NCI-H2227 treated with DMSO at 0.1 percent for 48 hours (cell line): ENCODE results near the gene KIF16B.
"Not testable (repeated sequence)": the region's sequence is repeated elsewhere in the genome, so short reads cannot be mapped to it uniquely, and the experiment has no call there.

Experiments
- DNase-seq: peaks from one replicate; lab custom pipeline; 2025; lab: John Stamatoyannopoulos, UW

The KIF16B gene

DNA sequence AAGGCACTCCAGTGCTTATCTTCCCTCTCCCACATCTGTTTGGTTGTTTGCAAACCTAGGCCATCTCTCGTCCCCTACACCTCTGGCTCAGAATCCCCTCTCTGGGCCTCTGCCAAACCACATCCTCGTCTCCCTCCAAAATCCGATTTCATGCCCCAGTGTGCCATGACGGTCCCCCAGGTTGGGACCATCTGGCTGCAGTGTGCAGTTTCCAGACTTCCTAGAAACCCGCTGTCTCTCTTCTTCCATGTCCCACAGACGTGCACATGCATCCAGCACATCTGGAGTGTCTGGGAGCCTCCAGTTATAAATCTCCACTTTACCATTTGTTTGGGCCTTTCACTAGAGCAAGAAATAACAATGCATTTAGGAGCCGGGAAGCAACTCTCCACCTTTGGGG lies 316.2 kb downstream of the KIF16B start:
- DNase-seq, result no peak

DNA sequence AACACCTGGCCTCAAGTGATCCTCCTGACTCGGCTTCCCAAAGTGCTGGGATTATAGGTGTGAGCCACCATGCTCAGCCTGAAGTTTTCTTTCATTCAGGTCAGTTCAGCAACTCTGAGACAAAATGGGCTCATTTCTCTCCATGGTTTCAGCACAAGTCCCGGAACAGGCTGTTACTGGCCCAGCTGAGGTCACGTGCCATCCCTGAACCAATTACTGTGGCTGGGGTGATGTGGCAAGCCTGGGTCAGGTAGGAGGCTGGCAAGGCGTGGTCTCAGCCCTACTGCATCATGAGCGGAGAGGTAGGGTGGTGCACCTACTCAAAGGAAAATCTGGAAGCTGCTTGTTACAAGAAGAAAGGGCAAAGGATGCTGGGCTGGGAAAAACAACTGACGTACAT lies 326.4 kb downstream of the KIF16B start:
- DNase-seq, result no peak

DNA sequence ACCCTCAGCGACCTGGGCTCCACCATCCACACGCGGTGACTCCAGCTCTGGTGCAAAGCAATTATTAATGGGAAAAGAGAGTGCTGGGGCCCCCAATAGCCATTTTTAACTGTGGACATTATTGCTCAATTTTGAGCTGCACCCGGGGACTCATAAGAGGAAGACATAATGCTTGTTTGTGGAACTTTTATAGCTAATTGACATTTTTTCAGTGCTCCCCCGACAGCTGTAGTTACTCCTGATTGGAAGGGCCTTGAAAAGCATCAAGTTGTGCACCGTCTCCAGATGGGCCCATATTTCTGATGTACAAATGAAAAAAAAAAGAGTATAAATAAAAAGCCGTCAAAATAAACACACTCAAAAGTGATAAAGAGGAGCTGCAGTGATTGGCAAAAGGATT lies 327.0 kb downstream of the KIF16B start:
- no peak for DNase-seq

DNA sequence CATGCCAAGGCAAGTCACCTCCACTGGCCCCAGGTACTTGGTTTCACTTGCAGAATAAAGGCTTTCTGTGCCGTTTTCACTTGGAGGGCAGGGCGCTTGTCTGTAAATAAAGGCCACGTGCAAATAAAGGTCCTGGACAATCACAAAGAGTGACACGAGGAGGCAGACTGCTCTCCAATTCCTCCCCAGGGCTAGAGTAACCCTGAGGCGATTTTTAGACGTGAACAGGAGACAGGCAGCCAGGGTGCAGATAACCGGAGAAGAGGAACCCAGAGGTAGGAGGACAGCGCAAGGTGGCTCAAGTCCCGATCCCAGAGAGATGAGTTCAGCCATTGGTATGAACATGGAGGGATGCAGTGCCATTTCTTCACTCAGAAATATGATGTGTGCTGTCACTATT lies 327.4 kb downstream of the KIF16B start:
- no peak for DNase-seq

DNA sequence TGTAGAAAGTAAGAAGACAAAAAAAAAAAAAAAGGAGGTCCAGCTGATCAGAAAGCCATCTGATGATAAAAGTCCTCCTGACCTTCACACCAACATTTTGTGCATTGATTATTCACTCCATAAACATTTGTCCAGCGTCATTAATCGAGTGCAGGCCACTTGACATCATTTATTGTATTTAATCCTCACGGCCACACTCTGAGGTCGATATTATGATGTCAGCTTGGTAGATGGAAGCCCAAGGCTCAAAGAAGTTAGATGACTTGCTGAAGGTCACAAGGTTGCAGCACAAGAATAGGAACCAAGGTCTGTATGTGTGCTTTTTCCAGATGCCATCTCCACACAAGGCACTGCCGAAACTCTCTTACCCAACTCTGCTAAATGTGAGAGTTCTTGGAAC lies 328.4 kb downstream of the KIF16B start:
- DNase-seq, result no peak

DNA sequence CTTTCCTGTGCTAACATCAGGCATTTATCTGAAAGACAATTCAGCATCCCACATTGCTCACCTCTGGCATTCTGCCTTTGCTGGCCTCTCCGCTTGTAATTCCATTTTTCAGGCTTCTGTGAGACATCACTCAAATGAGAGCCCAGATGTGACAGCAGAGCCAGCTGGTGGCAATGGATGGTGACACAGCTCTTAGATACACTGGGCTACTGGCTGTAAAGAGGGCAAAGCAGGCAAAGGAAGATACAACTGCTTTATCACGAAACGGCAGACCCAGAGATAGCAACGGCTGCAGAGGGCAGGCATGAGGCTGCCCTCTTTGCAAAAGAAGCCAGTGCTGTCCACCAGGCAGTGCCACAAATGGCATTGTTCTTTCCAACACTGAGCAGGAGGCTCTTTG lies 329.8 kb downstream of the KIF16B start:
- peak; percentile 37 for DNase-seq

DNA sequence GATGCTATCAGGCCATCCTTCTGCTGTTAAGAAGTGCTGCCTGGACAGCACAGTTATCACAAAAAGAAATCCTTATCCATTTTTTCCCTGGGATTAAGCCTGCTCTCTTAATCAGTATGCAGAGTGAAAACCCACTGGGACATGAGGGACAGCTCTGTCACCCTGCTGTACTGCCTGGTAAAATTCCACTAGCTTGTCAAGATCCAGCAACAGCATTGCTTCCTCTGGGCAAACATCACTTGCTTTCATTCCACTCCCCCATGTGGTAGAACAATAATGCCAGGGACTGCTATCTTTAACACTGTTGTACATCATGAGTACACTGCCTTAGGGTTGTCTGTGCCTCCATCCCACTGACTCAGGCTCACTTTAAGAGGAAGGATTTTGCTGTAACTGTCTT lies 331.3 kb downstream of the KIF16B start:
- DNase-seq, result no peak

DNA sequence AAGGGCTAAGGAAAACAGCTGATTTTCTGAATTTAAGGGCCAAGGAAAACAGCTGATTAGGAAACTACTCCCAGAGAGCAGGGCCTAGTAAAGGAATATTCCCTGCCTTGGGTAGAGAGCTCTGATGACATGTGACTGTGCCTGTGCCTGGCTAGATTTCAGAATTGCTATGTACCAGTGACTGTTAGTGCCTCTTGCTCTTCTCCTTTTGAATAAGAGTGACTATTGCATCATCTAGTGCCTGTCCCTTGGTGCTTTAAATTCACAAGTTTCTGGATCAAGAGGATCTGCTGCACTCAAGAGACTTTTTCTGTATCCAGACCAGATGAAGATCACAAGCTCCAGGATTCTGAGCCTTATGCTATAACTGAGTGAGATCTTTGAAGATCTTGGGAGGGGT lies 332.9 kb downstream of the KIF16B start:
- no peak for DNase-seq

DNA sequence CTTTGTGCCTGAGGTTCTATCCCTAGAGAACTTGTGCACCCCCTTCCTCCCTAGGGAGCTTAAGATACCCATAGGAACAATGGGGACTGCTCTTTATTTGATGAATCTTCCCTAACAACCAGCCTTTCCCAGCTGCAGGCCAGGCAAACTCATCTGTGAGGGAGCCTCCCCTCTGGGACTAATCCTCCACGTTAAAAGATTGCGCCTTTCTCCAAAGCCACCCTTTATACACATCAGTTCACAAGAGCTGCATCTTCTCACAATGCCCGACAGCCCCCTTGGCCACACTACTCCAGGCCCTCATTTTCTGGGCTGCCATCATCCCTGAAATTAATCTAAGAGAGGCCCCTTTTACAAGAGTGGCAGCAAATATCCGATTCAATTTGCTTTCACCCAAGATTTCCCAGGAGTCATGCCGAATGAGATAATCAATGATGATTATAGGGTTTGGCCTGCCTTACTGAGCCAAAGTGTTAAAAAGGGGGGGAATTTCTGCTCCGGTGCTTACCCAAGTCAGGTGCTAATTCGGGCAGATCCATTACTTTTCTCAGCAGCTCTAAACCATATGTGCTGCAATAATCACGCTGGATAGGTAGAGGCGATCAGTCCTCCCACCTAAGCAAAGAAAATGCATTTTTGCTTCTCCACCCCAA lies 336.5 kb downstream of the KIF16B start:
- DNase-seq, result peak; percentile 89

DNA sequence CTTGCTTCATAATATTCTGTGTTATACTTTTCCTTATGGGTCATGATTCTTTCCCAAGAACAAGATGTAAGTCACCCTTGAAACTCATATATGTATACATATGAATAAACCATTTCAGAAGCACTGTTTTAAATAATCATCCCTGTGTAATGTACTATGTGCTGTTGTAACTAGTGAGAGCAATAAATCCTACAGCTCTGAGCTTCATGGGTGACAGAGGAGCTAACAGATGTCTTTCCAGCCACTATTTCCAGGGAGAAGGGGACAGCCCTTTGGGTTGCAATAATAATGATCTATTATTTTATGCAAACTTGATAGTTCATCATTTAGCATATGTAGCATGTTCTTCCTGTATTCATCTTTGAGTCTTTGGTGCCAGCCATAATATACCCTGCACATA lies 342.8 kb downstream of the KIF16B start:
- DNase-seq, result no peak

DNA sequence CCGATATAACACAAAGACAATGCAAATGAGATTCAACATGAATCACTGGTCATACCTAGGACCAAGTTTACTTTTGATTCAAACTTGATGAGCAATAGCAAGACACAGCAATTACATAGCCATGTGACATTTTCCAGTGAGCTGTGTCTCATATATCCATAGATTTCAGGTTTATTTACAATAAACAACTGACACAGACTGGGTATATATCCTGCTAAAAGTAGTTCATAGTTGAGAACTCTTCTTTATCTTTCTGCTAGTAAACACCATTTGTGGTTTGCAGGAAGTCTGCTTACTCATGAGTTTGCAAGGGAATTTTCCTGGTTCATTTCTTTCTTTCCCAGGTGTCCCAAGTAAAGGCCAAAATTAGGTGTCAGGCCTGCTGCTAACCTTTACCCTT lies 343.4 kb downstream of the KIF16B start:
- DNase-seq, result no peak

DNA sequence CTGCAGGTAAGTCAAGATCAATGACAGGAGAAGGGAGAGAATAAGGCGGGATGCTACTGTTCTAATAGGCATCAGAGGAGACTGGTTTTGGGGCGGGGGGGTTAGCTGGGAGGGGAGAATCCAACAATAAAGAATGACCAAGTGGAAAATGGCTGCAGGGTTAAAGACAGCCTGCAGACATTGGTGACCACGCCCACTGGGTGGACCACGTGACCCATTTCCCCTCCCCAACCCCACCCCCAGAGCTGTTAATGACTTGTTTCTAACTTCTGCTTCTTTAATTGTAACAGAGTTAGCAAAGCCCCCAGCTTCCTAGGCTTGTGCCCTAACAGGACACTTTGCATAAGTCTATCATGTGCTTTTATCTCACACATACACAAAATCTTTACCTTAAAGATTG lies 344.5 kb downstream of the KIF16B start:
- no peak for DNase-seq

DNA sequence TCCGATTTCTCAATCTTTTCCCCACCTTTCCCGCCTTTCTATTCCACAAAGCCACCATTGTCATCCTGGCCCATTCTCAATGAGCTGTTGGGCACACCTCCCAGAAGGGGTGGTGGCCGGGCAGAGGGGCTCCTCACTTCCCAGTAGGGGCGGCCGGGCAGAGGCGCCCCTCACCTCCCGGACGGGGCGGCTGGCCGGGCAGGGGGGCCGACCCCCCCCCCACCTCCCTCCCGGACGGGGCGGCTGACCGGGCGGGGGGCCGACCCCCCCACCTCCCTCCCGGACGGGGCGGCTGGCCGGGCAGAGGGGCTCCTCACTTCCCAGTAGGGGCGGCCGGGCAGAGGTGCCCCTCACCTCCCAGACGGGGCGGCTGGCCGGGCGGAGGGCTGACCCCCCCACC lies 346.3 kb downstream of the KIF16B start:
- DNase-seq, result not testable (repeated sequence)

DNA sequence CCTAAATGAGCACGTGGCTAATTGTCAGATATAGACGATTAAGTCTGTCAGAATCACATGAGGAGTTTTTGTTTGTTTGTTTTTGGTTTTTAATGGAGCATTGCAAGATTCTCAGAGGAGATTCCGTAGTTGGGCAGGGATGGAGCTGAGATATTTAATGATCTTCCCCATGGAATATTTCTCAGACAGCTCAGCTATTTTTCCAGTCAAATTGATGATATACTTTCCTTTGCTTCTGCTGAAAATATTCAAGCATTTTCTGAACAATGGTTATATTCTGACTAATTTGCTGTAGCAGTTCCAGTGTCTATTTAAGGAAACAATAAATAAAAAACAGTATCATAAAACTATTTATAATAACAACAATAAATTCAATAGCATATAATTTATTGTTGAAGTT lies 348.4 kb downstream of the KIF16B start:
- no peak for DNase-seq

DNA sequence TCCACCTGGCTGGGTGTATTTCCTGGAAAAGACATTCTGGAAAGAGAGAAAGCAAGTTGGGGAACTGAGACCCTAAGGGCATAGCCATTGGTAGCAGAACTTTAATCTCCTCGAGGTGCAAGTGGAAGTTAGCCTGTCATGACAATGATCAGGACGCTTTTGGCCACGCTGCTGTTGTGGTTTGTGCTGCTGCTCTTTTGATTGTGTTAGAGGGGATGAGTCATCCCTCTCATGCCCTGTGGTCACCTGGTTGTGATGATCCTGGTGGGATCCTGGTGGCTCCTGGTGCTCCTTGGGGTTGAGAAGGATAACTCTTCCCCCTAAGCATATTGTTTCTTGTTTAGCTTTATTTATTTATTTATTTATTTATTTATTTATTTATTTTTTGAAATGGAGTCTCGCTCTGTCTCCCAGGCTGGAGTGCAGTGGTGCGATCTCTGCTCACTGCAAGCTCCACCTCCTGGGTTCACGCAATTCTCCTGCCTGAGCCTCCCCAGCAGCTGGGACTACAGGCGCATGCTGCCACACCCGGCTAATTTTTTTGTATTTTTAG lies 350.3 kb downstream of the KIF16B start:
- DNase-seq, result no peak
